Fibroblast of skin of right biceps (primary cell): Measurements from ENCODE around the gene PITPNC1.
"Not testable (repeated sequence)": the region's sequence is repeated elsewhere in the genome, so short reads cannot be mapped to it uniquely, and the experiment has no call there.

ENCODE experiments used
- DNase-seq: peaks from one replicate; pipeline ENCODE4 v3.0.0-alpha.2; 2013

Gene PITPNC1

DNA sequence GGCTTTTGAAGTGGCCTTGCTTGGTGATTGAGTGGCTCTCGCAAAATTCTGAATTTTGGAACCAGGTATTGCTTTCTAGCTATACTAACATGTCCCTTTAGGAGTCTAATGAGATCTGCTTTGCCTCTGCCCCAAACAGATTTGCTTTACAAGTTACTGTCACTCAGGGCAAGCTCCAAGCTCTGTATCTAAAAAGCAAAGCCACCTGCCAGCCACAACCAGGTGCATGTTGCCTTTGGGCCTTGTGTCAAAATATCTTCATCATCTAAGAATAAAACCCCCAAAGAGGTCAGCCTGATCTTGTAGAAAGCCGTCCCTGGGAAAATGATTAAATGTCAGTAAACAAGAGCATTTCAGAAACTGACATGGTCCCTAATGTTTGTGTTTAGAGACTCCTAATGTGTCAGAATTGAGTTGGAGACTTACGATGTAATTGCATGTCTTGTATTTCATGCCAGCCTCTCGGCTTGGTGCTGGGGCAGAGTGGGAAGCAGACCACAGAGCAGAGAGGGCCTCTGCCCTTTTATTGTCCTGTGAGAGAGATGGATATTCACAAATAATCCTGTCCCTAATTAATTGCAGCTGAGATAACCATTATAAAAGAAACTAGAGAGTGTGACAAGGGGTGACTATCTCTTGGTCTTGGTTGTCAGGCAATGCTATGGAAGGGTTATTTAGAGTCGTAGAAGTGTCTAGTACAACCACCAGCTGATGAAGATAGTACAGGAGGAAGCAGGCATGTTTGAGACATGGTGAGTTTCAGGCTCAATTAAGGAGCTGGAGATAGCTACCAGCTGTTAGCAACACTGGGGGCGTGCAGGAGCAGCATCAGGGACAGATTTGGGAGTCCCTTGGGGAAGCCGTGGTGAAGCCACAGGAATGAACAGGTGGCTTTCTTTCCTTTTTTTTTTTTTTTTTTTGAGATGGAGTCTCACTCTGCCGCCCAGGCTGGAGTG is 90.7 kb downstream of the PITPNC1 start:
- DNase-seq = peak; percentile 18

DNA sequence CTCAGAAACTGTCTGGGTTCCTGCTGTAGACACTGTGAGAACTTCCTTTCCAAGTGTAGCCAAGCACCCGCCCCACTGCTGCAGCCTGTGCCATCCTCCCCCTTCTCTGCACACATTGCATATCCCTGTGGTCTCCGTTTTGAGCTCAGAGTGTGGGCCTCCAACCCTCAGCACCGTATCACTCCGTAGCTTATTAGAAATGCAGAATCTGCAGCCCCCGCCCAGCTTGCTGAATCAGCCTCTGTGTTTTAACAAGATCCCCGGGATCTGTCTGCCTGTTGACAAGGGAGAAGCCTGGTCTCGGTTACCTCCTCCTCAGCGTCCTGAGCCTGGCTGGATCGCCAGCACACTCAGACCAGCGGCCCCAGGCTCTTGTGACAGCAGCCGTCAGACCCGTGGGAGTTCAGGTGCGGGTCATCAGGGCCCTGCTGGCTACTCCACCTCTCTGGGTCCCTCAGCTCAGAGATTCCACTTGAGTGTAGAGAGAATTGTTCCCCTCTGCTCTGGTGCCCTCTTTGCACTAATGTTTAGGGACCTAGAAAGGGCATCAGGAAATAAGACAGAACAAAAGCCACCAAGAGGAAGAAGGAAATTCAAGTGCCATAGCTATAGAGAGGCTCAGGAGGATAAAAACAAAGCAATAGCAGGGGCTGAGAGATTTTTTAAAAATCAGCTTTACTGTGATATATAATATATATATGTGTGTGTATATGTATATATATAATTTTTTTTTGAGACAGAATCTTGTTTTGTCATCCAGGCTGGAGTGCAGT is 92.3 kb downstream of the PITPNC1 start:
- peak; percentile 57 for DNase-seq

DNA sequence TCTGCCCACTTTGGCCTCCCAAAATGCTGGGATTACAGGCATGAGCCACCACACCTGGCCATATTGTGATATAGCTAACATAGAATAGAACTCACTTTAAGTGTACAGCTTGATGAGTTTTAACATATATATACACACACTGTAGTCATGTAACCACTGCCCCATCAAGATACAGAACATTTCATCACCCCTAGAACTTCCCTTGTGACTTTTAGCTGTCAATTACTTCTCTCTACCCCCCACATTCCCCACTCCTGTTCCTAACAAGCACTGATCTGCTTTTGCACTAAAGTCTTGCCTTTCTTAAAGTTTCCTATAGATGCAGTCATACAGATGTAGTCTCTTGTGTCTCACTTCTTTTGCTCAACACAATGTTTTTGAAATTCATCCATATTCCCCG is 93.1 kb downstream of the PITPNC1 start:
- no peak for DNase-seq

DNA sequence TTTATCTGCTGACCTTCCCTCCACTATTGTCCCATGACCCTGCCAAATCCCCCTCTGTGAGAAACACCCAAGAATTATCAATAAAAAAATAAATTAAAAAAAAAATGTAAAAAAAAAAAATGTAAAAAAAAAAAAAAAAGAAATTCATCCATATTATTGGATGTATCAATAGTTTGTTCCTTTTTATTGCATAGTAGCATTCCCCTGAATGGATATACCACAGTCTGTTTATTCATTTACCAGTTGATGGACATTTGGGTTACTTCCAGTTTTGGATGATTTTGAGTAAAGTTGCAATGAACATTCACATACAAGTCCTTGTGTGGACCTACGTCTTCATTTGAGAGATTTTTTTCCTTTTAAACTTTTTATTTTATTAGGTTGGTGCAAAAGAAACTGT is 94.0 kb downstream of the PITPNC1 start:
- no peak for DNase-seq

DNA sequence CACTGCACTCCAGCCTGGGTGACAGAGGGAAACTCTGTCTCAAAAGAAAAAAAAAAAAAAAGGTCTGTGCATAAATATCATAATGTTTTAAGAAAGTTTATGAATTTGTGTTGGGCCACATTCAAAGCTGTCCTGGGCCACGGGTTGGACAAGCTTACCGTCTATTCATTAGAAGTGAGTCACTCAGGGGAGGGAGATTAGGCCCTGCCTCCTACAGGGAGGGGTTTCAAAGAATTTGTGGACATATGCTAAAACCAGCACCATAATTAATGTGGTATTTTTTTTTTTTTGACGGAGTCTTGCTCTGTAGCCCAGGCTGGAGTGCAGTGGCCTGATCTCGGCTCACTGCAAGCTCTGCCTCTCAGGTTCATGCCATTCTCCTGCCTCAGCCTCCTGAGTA is 95.5 kb downstream of the PITPNC1 start:
- DNase-seq = peak; percentile 54

DNA sequence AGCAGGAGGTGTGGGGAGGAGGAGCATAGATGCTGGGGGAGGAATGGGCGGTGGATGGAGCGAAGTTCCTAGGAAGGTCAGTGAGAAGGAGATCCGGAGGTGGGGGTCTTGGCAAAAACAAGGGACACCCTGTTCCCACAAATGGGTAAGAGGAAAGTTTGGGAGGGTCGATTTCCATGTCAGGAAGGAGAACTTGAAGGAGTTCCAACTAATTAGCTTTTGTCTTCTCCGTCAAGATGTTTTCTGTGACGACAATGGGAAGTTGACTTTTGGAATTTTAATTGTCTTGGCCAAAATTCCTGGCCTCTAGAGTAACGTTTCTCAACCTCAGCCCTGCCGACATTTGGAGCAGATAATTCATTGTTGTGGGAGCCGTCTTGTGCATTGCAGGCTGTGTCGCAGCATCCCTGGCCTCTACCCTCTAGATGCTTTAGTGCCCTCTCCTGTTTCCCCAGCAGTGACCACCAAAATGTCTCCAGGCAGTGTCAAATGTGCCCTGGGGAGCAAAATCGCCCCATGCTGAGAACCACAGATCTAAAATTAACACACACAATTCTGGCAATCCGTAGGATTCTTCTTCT is 97.1 kb downstream of the PITPNC1 start:
- peak; percentile 86 for DNase-seq

DNA sequence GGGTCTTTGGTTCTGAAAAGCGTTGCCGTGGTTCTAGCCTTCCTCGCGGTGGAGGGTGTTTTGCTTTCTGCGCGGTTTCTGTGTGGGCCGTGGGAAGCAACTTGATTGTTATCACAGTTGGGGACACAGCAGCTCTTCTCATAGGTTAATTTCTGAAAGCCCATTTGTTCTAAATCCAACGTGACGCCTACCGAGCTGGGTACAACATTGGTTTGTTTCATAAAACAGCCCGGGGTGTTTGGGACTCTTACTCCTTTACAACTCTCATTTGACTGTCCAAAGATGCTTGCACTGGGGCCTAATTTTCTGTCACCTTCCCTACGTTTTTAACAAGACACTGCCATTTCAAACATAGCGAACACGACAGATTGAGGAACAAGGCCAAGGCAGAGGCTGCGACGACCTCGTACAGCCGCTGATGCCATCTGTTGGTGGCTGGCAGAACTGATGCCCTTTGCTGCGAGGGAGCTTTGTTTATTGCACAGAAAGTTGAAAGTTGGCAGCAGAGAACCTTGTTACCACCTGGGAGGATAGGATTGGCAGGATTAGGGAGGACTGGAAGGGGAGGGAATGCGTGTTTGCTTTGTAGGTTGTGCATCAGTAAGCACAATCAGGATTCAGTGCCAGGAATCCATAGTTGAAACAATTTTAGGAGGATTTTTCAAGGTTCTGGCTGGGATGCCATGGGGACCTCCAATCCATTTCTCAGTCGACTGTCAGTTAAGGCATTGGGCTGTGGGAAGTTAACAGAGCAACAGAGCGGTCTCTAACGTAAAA is 98.3 kb downstream of the PITPNC1 start:
- peak; percentile 74 for DNase-seq

DNA sequence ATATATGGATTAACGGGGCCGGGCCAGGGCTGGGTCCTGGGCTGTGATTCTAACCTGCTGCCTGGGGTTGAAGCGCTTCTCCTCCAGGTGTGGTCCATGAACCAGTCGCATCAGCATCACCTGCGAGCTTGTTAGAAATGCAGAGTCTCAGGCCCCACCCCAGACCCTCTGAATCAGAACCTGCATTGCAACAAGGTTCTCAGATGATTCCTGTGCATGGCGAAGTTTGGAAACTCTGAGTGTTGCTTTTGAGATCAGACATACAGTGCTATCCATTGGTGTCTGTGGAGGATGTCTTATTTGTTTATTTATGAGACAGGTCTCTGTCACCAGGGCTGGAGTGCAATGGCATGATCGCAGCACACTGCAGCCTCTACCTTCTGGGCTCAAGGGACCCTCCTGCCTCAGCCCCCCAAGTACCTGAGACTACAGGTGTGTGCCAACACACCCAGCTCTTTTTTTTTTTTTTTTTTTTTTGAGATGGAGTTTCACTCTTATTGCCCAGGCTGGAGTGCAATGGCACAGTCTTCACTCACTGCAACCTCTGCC is 99.8 kb downstream of the PITPNC1 start:
- DNase-seq = no peak

DNA sequence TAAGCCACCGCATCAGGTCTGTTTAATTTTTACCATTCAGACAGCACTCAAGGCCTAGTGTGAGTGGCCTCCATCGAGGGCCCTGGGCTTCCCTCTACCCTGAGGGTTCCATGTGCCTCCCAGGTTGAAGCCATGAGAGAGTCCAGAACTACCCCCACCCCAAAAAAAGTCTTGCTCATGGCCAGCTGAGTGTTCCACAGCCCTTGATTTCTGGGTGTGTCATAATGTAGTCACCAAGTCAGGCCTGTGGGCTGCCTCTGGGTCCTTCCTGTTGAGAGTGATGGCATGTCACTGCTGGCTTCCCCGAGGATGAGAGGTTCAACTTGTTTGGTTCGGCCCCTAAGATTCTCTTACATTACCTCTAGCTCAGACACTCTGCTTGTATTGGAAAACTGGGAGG is 100.6 kb downstream of the PITPNC1 start:
- DNase-seq = peak; percentile 75

DNA sequence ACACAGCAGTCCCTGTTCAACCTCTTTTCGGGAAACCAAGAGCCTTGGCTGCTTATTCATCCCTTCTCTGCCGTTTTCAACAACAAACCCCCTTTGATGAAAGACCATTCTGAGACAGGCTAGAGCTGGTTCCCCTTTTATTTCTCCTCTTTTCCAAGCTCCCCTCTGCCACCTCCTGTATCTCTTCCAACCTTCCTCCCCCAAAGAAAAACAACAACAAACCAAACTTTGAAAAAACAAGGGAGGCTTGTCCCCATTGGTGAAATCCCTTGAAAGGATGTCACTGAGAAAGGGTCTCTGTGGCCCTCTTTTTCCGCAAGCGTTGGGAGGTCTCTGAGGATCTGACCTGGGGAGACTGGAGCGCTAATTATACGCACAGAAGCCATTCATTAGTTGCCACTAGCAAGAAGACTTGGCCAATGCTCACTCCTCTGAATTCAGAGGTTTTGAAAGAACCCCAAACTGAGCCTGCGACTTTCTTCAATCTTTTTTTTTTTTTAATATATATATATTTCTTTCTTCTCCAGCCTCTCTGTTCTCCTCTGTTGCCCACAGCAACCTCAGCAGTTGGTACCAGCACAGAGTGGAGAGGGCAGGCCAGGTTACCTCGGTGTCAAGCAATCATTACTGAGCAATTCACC is 101.4 kb downstream of the PITPNC1 start:
- DNase-seq = no peak

DNA sequence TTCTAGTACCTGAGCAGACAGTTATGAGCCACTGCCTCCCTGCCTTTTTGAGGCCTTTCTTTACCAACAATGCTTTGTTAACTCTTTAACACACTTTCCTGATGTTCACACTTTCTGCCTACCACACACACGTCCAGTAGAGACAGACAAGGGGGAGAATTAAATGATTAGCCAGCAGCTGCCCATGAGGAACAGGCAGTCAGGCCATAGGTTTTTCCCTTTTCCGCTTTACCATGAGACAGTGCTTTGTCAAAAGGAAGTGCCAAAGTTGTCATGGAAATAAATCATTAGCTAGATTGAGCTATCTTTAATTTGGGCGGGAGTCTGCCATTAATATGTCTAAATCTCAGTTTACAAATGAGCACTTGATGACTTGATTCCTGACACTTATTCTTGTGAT is 102.1 kb downstream of the PITPNC1 start:
- no peak for DNase-seq

DNA sequence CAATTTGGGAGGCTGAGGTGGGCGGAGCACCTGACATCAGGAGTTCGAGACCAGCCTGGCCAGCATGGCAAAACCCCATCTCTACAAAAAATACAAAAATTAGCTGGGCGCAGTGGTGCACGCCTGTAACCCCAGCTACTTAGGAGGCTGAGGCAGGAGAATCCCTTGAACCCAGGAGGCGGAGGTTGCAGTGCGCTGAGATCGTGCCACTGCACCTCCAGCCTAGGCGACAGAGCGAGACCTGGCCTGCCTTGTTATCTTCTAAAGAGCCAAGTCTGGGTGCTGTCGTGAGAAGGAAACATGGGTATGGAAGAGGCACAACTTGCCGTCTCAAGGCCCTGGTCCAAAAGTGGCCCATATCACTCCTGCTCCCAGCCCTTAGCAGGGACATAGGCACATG is 103.9 kb downstream of the PITPNC1 start:
- DNase-seq = not testable (repeated sequence)

DNA sequence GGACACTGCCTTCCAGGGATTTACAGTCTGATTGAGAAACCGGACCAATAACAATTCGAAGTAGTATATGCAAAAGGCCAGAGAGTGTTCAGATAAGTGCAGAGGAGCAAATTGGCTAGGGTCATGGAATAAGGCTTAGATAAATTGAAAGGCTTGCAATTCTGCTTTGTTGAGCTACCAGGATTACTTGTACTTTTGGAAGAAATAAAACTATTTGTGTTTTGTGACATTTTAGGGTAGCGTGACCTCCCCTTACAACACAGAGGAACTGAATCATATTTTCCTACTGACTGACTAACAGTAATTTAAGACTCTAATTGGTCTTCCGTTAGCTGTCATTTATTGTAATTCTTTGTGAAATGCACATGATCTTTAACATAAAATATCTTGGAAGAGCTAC is 104.7 kb downstream of the PITPNC1 start:
- peak; percentile 48 for DNase-seq

DNA sequence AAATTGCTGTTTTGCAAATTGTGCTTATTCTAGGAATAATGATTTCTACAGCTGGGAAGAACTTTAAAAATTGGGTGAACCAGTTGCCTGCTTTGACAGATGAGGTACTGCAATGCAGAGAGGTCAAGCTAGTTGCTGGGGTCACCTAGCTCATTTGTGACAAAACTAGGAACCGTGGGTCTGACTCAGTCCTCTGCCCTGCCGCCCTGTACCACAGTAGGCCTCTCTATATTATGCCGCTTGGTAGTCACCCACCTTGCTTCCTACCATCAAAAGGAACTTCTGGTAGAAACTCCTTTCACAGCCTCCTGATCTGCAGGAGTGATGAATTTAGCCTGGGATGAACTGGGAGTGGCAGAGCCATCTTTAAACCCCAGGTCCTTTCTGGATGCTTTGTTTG is 105.7 kb downstream of the PITPNC1 start:
- no peak for DNase-seq

DNA sequence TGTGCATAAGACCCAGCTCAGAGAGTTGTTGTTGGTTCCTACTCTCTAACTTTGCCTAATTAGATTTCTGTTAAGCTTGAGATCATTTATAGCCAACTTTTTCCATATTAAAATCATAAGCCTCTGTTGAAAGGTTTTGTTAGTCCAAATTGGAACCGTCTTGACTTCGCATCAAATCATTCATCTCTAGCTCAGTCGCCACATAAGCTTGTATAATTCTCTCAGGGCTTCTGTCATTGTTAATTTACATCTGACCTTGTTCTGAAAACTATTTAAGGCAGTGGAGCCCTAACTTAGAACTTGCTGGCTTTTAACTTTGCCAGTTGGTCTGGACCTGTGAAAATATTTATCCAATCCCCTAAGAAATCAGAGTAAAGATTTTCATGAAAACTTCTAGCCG is 107.2 kb downstream of the PITPNC1 start:
- DNase-seq = no peak

DNA sequence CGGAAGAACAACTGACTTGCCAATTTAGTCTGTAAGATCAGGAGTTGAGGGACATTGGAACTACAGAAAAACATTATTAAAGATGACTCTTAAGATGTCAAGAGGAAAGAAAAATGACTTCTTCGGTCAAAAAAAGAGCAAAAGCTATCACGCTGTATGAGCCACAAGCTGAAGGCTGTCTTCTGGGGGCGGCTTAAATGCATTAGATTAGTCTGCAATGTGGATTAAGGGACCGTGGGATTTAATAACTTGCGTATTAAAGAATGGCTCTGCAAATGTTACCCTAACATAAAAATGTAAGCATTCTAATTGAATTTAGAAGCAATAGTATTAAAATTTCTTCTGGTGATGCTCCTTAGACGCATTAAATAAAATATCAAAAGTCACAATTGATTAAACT is 108.6 kb downstream of the PITPNC1 start:
- DNase-seq = no peak

DNA sequence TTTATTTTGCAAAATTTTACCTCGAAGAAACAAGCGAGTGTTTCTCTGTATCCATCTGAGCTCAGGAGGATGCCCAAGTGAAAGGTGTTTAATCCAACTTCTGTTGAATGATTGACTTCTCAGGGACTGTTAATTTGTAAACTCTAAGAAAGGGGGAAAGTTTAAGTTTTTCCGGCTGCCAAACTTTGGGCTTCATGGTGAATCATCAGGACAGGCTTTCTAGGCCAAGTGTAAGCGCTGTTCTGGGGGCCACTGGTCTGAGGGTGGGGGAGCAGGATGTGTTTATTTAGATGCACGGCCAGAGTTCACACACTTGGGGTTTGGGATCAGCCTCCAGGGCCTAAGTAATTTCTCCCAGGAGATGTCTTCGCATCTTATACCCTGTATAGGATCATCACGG is 110.4 kb downstream of the PITPNC1 start:
- DNase-seq = no peak

DNA sequence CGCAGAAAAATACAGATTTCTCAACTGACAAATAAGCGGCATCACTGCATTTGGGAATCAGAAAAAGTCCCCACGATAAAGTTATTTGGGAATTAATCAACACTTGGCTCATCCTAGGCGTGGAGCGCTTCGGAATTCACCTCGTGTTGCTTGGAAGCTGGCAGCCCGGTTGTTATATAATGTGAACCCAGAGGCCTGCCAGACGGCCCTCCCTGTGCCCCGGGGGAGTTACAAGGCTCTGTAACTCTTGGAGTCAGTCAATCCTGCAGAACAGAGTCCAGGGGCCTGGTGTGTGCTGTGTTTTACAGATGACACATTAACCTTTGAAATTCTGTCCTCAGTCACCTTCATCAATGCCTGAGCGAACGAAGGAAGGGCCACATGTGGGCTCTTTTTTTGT is 111.1 kb downstream of the PITPNC1 start:
- DNase-seq = no peak

DNA sequence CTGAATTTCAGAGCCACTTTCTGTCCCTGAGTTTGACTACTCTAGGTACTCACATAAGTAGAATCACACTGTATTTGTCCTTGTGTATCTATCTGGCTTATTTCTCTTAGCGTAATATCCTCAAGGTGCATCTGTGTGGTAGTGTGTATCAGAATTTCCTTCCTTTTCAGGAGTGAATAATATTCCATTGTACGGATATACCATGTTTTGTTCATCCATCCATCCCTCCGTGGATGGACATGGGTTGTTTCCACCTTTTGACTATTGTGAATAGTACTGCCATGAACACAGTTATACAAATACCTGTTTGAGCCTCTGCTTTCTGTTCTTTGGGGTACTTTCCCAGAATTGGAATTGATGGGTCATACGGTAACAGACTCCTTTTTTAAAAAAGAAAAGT is 111.7 kb downstream of the PITPNC1 start:
- DNase-seq = no peak

DNA sequence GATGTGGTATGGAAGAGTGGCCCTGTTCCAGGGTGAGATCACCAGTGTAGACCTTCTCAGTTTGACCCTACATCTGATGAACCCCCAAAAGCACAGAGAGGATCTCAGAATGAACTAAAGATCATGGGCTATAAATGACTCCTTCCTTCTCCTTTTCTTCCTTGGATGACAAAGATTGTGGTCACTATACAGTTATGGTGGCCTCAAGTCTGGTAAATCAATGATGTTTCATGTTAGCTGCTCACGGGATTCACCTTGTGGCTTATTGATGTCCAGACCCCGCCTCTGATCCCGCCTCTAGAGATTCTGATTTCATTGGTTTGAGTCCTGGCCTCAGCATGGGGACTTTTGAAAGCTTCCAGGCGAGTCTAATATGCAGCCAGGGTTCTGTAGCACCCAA is 112.2 kb downstream of the PITPNC1 start:
- no peak for DNase-seq

DNA sequence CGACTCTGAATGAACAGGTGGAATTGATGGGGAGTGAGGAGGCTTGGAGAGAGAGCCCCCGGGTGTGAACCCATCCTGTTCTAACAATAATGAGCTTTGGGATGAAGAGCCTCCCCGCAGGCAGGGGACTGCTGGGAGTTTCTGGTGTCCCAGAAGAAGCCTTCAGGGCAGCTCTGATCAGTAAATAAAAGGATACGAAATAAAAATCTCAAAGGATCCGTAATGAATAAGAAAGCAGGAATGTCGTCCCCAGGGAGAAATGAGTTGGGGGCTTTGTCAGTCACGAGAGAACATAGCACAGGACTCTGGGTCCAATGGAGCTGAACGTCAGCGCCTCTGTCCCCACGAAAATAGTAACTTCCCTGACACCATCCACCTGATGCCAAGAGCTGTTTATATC is 113.4 kb downstream of the PITPNC1 start:
- DNase-seq = no peak
